IMR-90 (cell line): ENCODE results near the gene P2RY14. TPM values are rescaled to one million over a fixed set of nuclear protein-coding genes. Genes with fewer than 3 reads are reported as not detected.

Source experiments
- ATAC-seq: fragments of 200-7000 bp; cut with Tn5 transposase; 2 replicates; pipeline ENCODE4 v1.9.1; 2020; ENCODE audit warnings: low read depth, mild to moderate bottlenecking, moderate library complexity
- BruUV-seq: library from RNA; stranded (reverse); fragments of 400-500 nt; replicated peaks from 2 replicates; lab custom pipeline; 2021; lab: Mats Ljungman, UMichigan
- CTCF ChIA-PET: fragments of 300-600 bp; formaldehyde crosslinking; extraction: SDS; loops from one replicate; lab custom pipeline; 2021; ENCODE audit warnings: antibody characterized with exemption; lab: Yijun Ruan, JAX
- POLR2A ChIA-PET: fragments of 300-600 bp; sonication (Branson Sonifier 250); formaldehyde crosslinking; loops from one replicate; lab custom pipeline; 2022; ENCODE audit warnings: antibody characterized with exemption; ENCODE audit not compliant: unreplicated experiment; lab: Charles Lee
- DNase-seq: peaks from one replicate; pipeline ENCODE4 v3.0.0; 2013
- H2AFZ ChIP-seq: replicated peaks from 2 replicates; pipeline ENCODE3; 2013; ENCODE audit warnings: low read length, mild to moderate bottlenecking; ENCODE audit not compliant: poor library complexity
- H2AK5ac ChIP-seq: 2 replicates; pipeline ENCODE4 v1.6.1; 2013; ENCODE audit warnings: low read depth, low read length, inconsistent platforms
- H2AK9ac ChIP-seq: replicated peaks from 2 replicates; pipeline ENCODE3; 2013; ENCODE audit warnings: mild to moderate bottlenecking, low read depth, low read length, moderate library complexity; ENCODE audit not compliant: poor library complexity
- H2BK120ac ChIP-seq: 2 replicates; pipeline ENCODE4 v1.6.1; 2013; ENCODE audit warnings: low read depth, low read length, inconsistent platforms
- H2BK15ac ChIP-seq: 3 replicates; pipeline ENCODE4 v1.6.1; 2013; ENCODE audit warnings: low read depth, low read length, inconsistent platforms
- H2BK20ac ChIP-seq: 2 replicates; pipeline ENCODE4 v1.6.1; 2013; ENCODE audit warnings: low read depth, mild to moderate bottlenecking, inconsistent platforms, low read length, moderate library complexity
- H2BK5ac ChIP-seq: 2 replicates; pipeline ENCODE4 v1.6.1; 2013; ENCODE audit warnings: mild to moderate bottlenecking, low read depth, low read length, inconsistent platforms; ENCODE audit not compliant: poor library complexity, severe bottlenecking
- H3K14ac ChIP-seq: replicated peaks from 2 replicates; pipeline ENCODE4 v1.6.1; 2013; ENCODE audit warnings: low read depth, low read length, inconsistent platforms
- H3K18ac ChIP-seq: 2 replicates; pipeline ENCODE4 v1.6.1; 2013; ENCODE audit warnings: low read depth, low read length, control low read depth
- H3K23ac ChIP-seq: 2 replicates; pipeline ENCODE4 v1.6.1; 2013; ENCODE audit warnings: low read depth, low read length, inconsistent platforms
- H3K27ac ChIP-seq: 2 replicates; pipeline ENCODE4 v1.5.1; 2013; ENCODE audit warnings: mild to moderate bottlenecking, control low read depth, low read length; ENCODE audit not compliant: insufficient read depth
- H3K27me3 ChIP-seq: 2 replicates; pipeline ENCODE4 v1.6.1; 2013; ENCODE audit warnings: low read length; ENCODE audit not compliant: control insufficient read depth, insufficient read depth
- H3K36me3 ChIP-seq: 2 replicates; pipeline ENCODE4 v1.6.1; 2013; ENCODE audit warnings: low read length, mixed read lengths; ENCODE audit not compliant: control insufficient read depth, insufficient read depth
- H3K4ac ChIP-seq: 2 replicates; pipeline ENCODE4 v1.6.1; 2013; ENCODE audit warnings: low read depth, low read length, inconsistent platforms
- H3K4me1 ChIP-seq: 2 replicates; pipeline ENCODE4 v1.6.1; 2013; ENCODE audit warnings: low read length, mixed read lengths; ENCODE audit not compliant: control insufficient read depth, insufficient read depth
- H3K4me2 ChIP-seq: 2 replicates; pipeline ENCODE4 v1.6.1; 2013; ENCODE audit warnings: low read depth, mild to moderate bottlenecking, control low read depth, low read length, moderate library complexity
- H3K4me3 ChIP-seq: 2 replicates; pipeline ENCODE4 v1.5.1; 2013; ENCODE audit warnings: low read depth, mild to moderate bottlenecking, control low read depth, low read length, moderate library complexity; ENCODE audit not compliant: insufficient read depth
- H3K56ac ChIP-seq: 2 replicates; pipeline ENCODE4 v1.6.1; 2013; ENCODE audit warnings: low read length, inconsistent platforms; ENCODE audit not compliant: insufficient read depth; ENCODE audit errors: extremely low read depth
- H3K79me1 ChIP-seq, 2 experiments: 2 replicates each; pipeline ENCODE4 v1.6.1; 2013; ENCODE audit warnings: low read length in 2 of 2, inconsistent platforms in 1 of 2, low read depth in 1 of 2
- H3K9ac ChIP-seq: 2 replicates; pipeline ENCODE4 v1.6.1; 2013; ENCODE audit warnings: low read depth, low read length, control low read depth
- H3K9me1 ChIP-seq: 2 replicates; pipeline ENCODE4 v1.6.1; 2013; ENCODE audit warnings: low read length, inconsistent platforms; ENCODE audit not compliant: insufficient read depth
- H3K9me3 ChIP-seq: 2 replicates; pipeline ENCODE4 v1.6.1; 2013; ENCODE audit warnings: low read length; ENCODE audit not compliant: control insufficient read depth, insufficient read depth
- H4K20me1 ChIP-seq: 2 replicates; pipeline ENCODE4 v1.6.1; 2013; ENCODE audit warnings: low read length, inconsistent platforms; ENCODE audit not compliant: insufficient read depth
- H4K5ac ChIP-seq: 2 replicates; pipeline ENCODE4 v1.6.1; 2013; ENCODE audit warnings: mild to moderate bottlenecking, low read depth, low read length, control low read depth
- H4K8ac ChIP-seq, 2 experiments: 2 replicates each; pipeline ENCODE4 v1.6.1; 2013; ENCODE audit warnings: low read depth in 2 of 2, low read length in 2 of 2, control low read depth in 1 of 2, inconsistent platforms in 1 of 2
- H4K91ac ChIP-seq: 2 replicates; pipeline ENCODE4 v1.6.1; 2013; ENCODE audit warnings: low read depth, low read length, inconsistent platforms; ENCODE audit not compliant: insufficient read depth
- RAD21 ChIP-seq: IDR thresholded peaks from 2 replicates; pipeline ENCODE4 v1.6.1; 2012; ENCODE audit warnings: low read length, improper control_type of control experiment
- WGBS, 2 experiments: methylation state at CpG; one replicate each; pipeline versions ENCODE4 v1.1.5 to v1.1.7; 2013; ENCODE audit warnings: missing lambda C conversion rate in 2 of 2; ENCODE audit not compliant: insufficient read length in 1 of 2; ENCODE audit errors: extremely low coverage in 2 of 2; 5-methylcytosine and 5-hydroxymethylcytosine counted together
- dilution Hi-C: fragments of 300-500 bp; cut with HindIII; formaldehyde crosslinking; loops from one replicate; pipeline ENCODE4 v1.14.3; 2018; ENCODE audit warnings: low sequenced_read_pairs; ENCODE audit not compliant: unreplicated experiment
- in situ Hi-C: fragments of 300-500 bp; cut with MboI; formaldehyde crosslinking; loops from 3 replicates; pipeline ENCODE4 v1.14.3; 2019; ENCODE audit warnings: low sequenced_read_pairs, inconsistent platforms, mixed read lengths
- intact Hi-C: fragments of 100-400 bp; cut with micrococcal nuclease; formaldehyde crosslinking; loops from 2 replicates; pipeline ENCODE4 v1.10.0; 2022
- polyA plus RNA-seq, 3 experiments: library from polyadenylated mRNA; depleted of rRNA; stranded (reverse); fragments of >200 nt; gene quantifications; 2 replicates each; pipeline ENCODE4 v1.2.3, GENCODE V29; 2012; ENCODE audit warnings: low replicate concordance in 1 of 3
- total RNA-seq: library from RNA; depleted of rRNA; stranded (reverse); fragments of >200 nt; gene quantifications from 2 replicates; pipeline ENCODE4 v1.2.3, GENCODE V29; 2012

P2RY14 gene
- total and polyA plus RNA-seq, 2 of the 4 experiments (the other 2 are of a cell fraction) = not detected

- intact Hi-C loops (no loop called here), dilution Hi-C loops (no loop called here), in situ Hi-C loops (no loop called here)
- Histone ChIP-seq H3K36me3 (no peaks in the 10 kb centered on the region), H2BK5ac (no peak overlapping the region), H3K56ac (no peak overlapping the region), H4K5ac (no peak overlapping the region), H3K4me3 (no peak overlapping the region), H2AK9ac (no peak overlapping the region), H2AFZ (no peak overlapping the region), H3K4me1 (peaks cover 5% of the 10 kb centered on the region), H3K4ac (no peak overlapping the region), H2BK120ac (no peak overlapping the region), H3K79me1 (no peaks in the 10 kb centered on the region), H3K4me2 (no peak overlapping the region), H3K9ac (no peak overlapping the region), H3K27me3 (no peaks in the 10 kb centered on the region), H3K27ac (no peak overlapping the region), H4K8ac (no peak overlapping the region), H3K14ac (no peak overlapping the region), H4K91ac (no peak overlapping the region), H3K9me3 (no peaks in the 10 kb centered on the region), H4K20me1 (no peaks in the 10 kb centered on the region), H3K9me1 (no peaks in the 10 kb centered on the region), H2BK20ac (no peak overlapping the region), H2AK5ac (no peak overlapping the region), H2BK15ac (no peak overlapping the region), H3K23ac (no peak overlapping the region), H3K18ac (no peak overlapping the region)
- WGBS, 2 experiments = no CpG with 5 or more reads among the region's 1 CpG
- TF ChIP-seq RAD21 = no peak
- no TSS peak for BruUV-seq
- CTCF ChIA-PET = interaction anchor here (0.7 to 2.0 kb wide), 3 partner anchors 15 to 110 kb away, joined by 3 to 5 read pairs (median 5); no protein-coding TSS in a partner anchor
- POLR2A ChIA-PET = no interaction called here
- no peak for DNase-seq
- peak; percentile 24; the same call in 1 of the 2 replicates for ATAC-seq
These were observed 11.3 kb downstream of the P2RY14 start for GRCh38 chr3:151267066-151267465.
